SK-N-SH (cell line): ENCODE data around the gene PTPRD. TPM values are rescaled to one million over a fixed set of nuclear protein-coding genes. Genes with fewer than 3 reads are reported as not detected.
A peak's percentile ranks its signal among the peaks of the same experiment; 100 is the strongest.

Experiments
- CTCF ChIA-PET: fragments of 300-600, 350-600 bp; formaldehyde crosslinking; extraction: SDS; loops from one replicate; lab custom pipeline; 2021; lab: Yijun Ruan, JAX
- POLR2A ChIA-PET: fragments of 350-600 bp; sonication (Branson Sonifier 250); formaldehyde crosslinking; extraction: SDS; loops from one replicate; lab custom pipeline; 2020; ENCODE audit warnings: antibody characterized with exemption, inconsistent platforms; lab: Yijun Ruan, JAX
- DNase-seq: peaks from one replicate; pipeline ENCODE4 v3.0.0; 2012
- H2AFZ ChIP-seq: fragments of 200-600 bp; sonication (generic); 2 replicates; pipeline ENCODE4 v1.8.1; 2016; ENCODE audit warnings: antibody characterized with exemption, mild to moderate bottlenecking, low read depth
- H3F3A ChIP-seq: fragments of 200-600 bp; sonication (generic); replicated peaks from 2 replicates; pipeline ENCODE3; 2016; ENCODE audit warnings: antibody characterized with exemption, mild to moderate bottlenecking; ENCODE audit not compliant: insufficient read depth
- H3K27ac ChIP-seq, 2 experiments: fragments of 200-500 bp in 1 of 2; fragments of 200-600 bp in 1 of 2; sonication (Bioruptor generic) in 1 of 2; sonication (generic), shearing (Covaris generic) in 1 of 2; 2 replicates each; pipeline versions ENCODE4 v1.5.1 to v1.6.1; 2014 to 2016; ENCODE audit warnings: low read depth in 2 of 2, inconsistent platforms in 1 of 2, low read length in 1 of 2, mild to moderate bottlenecking in 1 of 2, mixed read lengths in 1 of 2
- H3K27me3 ChIP-seq: fragments of 200-600 bp; sonication (generic), shearing (Covaris generic); 2 replicates; pipeline ENCODE4 v1.6.1; 2016; ENCODE audit warnings: mixed run types; ENCODE audit not compliant: insufficient read depth
- H3K36me3 ChIP-seq, 2 experiments: fragments of 200-500 bp in 1 of 2; fragments of 200-600 bp in 1 of 2; sonication (Bioruptor generic) in 1 of 2; sonication (generic) in 1 of 2; replicated peaks in 1 of 2; 2 replicates each; pipeline versions ENCODE3 to v1.5.1; 2014 to 2016; ENCODE audit warnings: low read length in 1 of 2, mild to moderate bottlenecking in 1 of 2; ENCODE audit not compliant: insufficient read depth in 2 of 2, control insufficient read depth in 1 of 2
- H3K4me1 ChIP-seq, 2 experiments: fragments of 200-500 bp in 1 of 2; fragments of 200-600 bp in 1 of 2; sonication (Bioruptor generic) in 1 of 2; sonication (generic), shearing (Covaris generic) in 1 of 2; 2 replicates each; pipeline versions ENCODE4 v1.5.1 to v1.6.1; 2014 to 2016; ENCODE audit warnings: low read depth in 1 of 2, low read length in 1 of 2, mixed run types in 1 of 2; ENCODE audit not compliant: insufficient read depth in 2 of 2, control insufficient read depth in 1 of 2
- H3K4me2 ChIP-seq: fragments of 200-600 bp; sonication (generic), shearing (Covaris generic); 2 replicates; pipeline ENCODE4 v1.6.1; 2017; ENCODE audit warnings: mixed run types
- H3K4me3 ChIP-seq, 2 experiments: fragments of 200-500 bp in 1 of 2; fragments of 200-600 bp in 1 of 2; sonication (Bioruptor generic) in 1 of 2; sonication (generic), shearing (Covaris generic) in 1 of 2; 2 replicates each; pipeline versions ENCODE4 v1.5.1 to v1.8.1; 2014 to 2016; ENCODE audit warnings: low read depth in 2 of 2, inconsistent platforms in 1 of 2, low read length in 1 of 2, mild to moderate bottlenecking in 1 of 2, mixed read lengths in 1 of 2, moderate library complexity in 1 of 2
- H3K79me2 ChIP-seq: fragments of 200-600 bp; sonication (generic); 2 replicates; pipeline ENCODE4 v1.8.1; 2017; ENCODE audit warnings: mild to moderate bottlenecking; ENCODE audit not compliant: insufficient read depth
- H3K9ac ChIP-seq: fragments of 200-600 bp; sonication (generic); 2 replicates; pipeline ENCODE4 v1.6.1; 2017; ENCODE audit warnings: mixed run types
- H3K9me2 ChIP-seq: fragments of 200-600 bp; sonication (generic); 2 replicates; pipeline ENCODE4 v1.6.1; 2017; ENCODE audit warnings: mixed run types
- H3K9me3 ChIP-seq: fragments of 200-600 bp; sonication (generic); 2 replicates; pipeline ENCODE4 v1.6.1; 2017; ENCODE audit warnings: mixed run types, mild to moderate bottlenecking, moderate library complexity
- H4K20me1 ChIP-seq: fragments of 200-600 bp; sonication (generic); 2 replicates; pipeline ENCODE4 v1.6.1; 2017; ENCODE audit warnings: mild to moderate bottlenecking, mixed run types; ENCODE audit not compliant: insufficient read depth
- FOXM1 ChIP-seq: IDR thresholded peaks from 2 replicates; pipeline ENCODE4 v1.4.0; 2012; ENCODE audit warnings: low read depth, mild to moderate bottlenecking
- MEF2A ChIP-seq: IDR thresholded peaks from 2 replicates; pipeline ENCODE4 v1.4.0; 2012; ENCODE audit warnings: low read depth, borderline replicate concordance
- REST ChIP-seq: IDR thresholded peaks from 2 replicates; pipeline ENCODE4 v1.6.1; 2012; ENCODE audit warnings: mild to moderate bottlenecking, low read depth, low read length, moderate library complexity
- SMC3 ChIP-seq: IDR thresholded peaks from 2 replicates; pipeline ENCODE4 v1.6.1; 2012; ENCODE audit warnings: low read depth, low read length, improper control_type of control experiment
- USF1 ChIP-seq: IDR thresholded peaks from 2 replicates; pipeline ENCODE4 v1.4.0; 2012; ENCODE audit warnings: low read depth, borderline replicate concordance
- WGBS: methylation state at CpG from one replicate; pipeline ENCODE4 v1.1.6; 2017; ENCODE audit warnings: low lambda C conversion rate; 5-methylcytosine and 5-hydroxymethylcytosine counted together
- polyA plus RNA-seq, 3 experiments: library from polyadenylated mRNA; depleted of rRNA; stranded (reverse); fragments of >200 nt; gene quantifications; 2 replicates each; pipeline ENCODE4 v1.2.3, GENCODE V29; 2012
- TF ChIP-seq, protein P1 (sequence below): fragments of 150-350 bp; IDR thresholded peaks from 2 replicates; pipeline ENCODE4 v1.6.1; 2016; ENCODE audit warnings: mild to moderate bottlenecking, low read depth, low read length

Gene PTPRD
- polyA plus RNA-seq, 1 of the 3 experiments (the other 2 are of a cell fraction), result 0.15 TPM

DNA sequence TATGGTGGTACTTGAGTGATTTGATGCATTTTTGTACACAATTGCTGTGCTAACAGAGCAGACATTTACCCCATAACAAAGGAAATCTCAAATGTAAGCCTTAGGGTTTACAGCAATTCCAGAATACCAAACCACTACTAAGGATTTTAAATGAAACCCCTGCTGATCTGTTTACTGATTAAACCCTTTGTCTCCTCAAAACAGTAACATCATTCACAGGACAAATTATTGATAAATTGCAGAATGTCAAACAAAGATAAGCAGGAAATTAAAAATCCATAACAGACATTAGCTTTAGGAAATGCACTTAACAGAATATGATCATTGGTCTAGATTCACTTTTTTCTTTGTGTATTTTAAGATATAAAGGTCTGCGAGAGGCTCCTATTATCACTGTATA, 1796.9 kb downstream of the PTPRD start:
- Histone ChIP-seq H3K79me2 (no peaks in the 10 kb centered on the region), H3K9me2 (no peaks in the 10 kb centered on the region), H3K4me1 (no peaks in the 10 kb centered on the region; a peak in 1 of 4 replicates), H2AFZ (no peak overlapping the region), H3K4me3 (no peak overlapping the region), H3K36me3 (no peaks in the 10 kb centered on the region), H3K9me3 (no peaks in the 10 kb centered on the region)
- 26% methylated on average over 1 of the region's 1 CpG for WGBS
- POLR2A ChIA-PET, result no interaction called here
- TF ChIP-seq MEF2A, result no peak
- TF ChIP-seq USF1, result no peak
- TF ChIP-seq, all 33 proteins: peak for 0
- Histone ChIP-seq H3K4me2 (no peak overlapping the region), H3K9ac (no peak overlapping the region), H4K20me1 (no peaks in the 10 kb centered on the region), H3K27ac (peak overlapping the region in 1 of 2 experiments; percentile 28; a peak in 1 of 4 replicates), H3K27me3 (no peaks in the 10 kb centered on the region), H3F3A (no peaks in the 10 kb centered on the region)
- DNase-seq, result peak; percentile 8
- CTCF ChIA-PET, result no interaction called here

GRCh38 chr9:8815219-8815618, 1797.6 kb downstream of the PTPRD start:
- no peaks in the 10 kb centered on the region; a peak in 1 of 4 replicates for H3K4me1 ChIP-seq
- H3K36me3 ChIP-seq, result no peaks in the 10 kb centered on the region
- WGBS, result 61% methylated on average over 1 of the region's 1 CpG
- no peak overlapping the region for H3K27ac ChIP-seq
- no peaks in the 10 kb centered on the region for H3K27me3 ChIP-seq
- no peak overlapping the region for H3K9ac ChIP-seq
- H4K20me1 ChIP-seq, result no peaks in the 10 kb centered on the region
- ChIA-PET CTCF (no interaction called here), POLR2A (no interaction called here)
- H3K79me2 ChIP-seq, result no peaks in the 10 kb centered on the region
- no peaks in the 10 kb centered on the region for H3K9me2 ChIP-seq
- no peak for DNase-seq
- TF ChIP-seq, protein P1, sequence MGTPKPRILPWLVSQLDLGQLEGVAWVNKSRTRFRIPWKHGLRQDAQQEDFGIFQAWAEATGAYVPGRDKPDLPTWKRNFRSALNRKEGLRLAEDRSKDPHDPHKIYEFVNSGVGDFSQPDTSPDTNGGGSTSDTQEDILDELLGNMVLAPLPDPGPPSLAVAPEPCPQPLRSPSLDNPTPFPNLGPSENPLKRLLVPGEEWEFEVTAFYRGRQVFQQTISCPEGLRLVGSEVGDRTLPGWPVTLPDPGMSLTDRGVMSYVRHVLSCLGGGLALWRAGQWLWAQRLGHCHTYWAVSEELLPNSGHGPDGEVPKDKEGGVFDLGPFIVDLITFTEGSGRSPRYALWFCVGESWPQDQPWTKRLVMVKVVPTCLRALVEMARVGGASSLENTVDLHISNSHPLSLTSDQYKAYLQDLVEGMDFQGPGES, result no peak
- TF ChIP-seq REST (no peak), FOXM1 (no peak), SMC3 (no peak)
- H3K4me2 ChIP-seq, result no peak overlapping the region
- H3K9me3 ChIP-seq, result no peaks in the 10 kb centered on the region
- no peaks in the 10 kb centered on the region for H3F3A ChIP-seq
- no peak overlapping the region for H3K4me3 ChIP-seq
- H2AFZ ChIP-seq, result no peak overlapping the region
